Limb (tissue), 2 donors: ENCODE results near the gene ALG1.
"Not testable (repeated sequence)": the region's sequence is repeated elsewhere in the genome, so short reads cannot be mapped to it uniquely, and the experiment has no call there.

ENCODE experiments used
- DNase-seq, 2 donors: peaks; one replicate each; pipeline ENCODE4 v3.0.0-alpha.2; 2016; ENCODE audit errors: extremely low spot score in 2 of 2

ALG1 gene

DNA sequence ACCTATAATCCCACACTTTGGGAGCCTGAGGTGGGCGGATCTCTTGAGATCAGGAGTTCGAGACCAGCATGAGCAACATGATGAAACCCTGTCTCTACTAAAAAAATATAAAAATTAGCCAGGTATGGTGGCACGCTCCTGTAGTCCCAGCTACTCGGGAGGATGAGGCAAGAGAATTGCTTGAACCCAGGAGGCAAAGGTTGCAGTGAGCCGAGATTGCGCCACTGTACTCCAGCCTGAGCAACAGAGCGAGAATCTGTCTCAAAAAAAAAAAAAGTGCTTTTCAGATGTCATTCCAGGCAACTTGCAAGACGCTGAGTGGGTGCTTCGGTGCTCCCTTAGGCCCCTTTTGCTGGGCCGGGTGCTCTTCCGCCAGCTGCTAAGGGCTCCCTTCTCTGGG is 27.1 kb upstream of the ALG1 start:
- DNase-seq: not testable (repeated sequence)

GRCh38 chr16:5045499-5046115 is 26.0 kb upstream of the ALG1 start:
- no peak for DNase-seq

DNA sequence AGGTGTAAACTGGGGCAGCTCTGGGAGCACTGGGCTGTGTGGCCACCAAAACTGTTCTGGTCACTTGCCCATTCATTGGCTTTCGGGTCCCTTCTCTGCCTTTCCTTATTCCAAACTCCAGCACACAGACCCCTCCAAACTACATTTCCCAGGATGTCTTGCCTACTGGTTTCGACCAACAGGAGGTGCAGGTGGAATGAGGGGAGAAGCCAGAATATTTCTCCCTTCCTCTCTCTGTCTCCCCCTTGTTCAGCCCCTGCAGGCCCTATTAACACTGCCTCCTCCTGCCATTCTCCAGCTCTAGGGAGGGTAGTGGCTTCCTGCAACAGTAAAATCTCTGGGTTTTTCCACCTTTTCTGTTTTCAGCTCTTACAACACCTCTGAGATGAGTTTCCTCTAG is 24.7 kb upstream of the ALG1 start:
- no peak for DNase-seq

DNA sequence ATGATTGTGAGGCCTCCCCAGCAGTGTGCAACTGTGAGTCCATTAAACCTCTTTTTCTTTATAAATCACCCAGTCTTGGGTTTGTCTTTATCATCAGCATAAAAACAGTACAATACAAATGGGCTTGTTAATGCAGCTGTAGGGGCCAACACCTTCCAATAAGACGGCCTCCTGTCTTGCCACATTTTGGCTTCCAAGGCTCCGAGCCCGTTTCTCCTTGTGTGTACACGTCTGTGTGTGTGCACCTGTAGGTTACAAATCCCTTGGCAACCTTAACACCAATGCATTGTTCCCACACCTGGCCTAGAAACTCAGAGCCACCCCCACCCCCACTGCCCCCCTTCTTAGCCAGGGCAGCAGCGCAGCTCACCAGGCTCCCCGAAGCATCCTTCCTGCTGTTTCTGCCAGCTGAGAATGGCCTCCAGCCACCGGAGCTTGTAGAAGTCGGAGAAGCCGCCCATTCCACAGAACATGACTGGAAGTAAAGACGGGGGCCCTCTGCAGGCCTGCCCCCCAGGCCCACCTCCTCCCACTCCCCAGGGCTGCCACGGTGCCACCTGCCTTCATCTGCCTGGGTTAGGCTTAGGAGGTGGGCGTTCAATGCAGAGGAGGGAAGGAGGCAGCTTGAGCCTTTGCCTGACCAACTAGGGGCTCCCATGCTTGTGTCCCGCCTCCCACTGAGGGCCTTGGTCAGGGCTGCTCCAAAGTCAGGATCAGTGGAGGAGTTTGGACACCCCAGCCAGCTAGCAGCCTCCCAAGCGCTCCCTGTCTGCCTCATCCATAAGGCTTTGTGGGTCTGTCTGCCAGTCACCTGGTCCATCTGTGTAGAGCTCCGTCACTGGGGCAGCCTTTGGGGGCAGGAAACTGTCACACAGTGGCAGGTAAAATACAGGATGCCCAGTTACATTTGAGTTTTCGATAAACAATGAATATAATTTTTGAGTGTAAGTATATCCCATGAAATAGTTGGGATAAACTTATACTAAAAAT is 16.5 kb upstream of the ALG1 start:
- DNase-seq: no peak

- DNase-seq: no peak
Measured at GRCh38 chr16:5056352-5056751, 15.3 kb upstream of the ALG1 start.

GRCh38 chr16:5058476-5058875 is 13.2 kb upstream of the ALG1 start:
- DNase-seq: no peak

DNA sequence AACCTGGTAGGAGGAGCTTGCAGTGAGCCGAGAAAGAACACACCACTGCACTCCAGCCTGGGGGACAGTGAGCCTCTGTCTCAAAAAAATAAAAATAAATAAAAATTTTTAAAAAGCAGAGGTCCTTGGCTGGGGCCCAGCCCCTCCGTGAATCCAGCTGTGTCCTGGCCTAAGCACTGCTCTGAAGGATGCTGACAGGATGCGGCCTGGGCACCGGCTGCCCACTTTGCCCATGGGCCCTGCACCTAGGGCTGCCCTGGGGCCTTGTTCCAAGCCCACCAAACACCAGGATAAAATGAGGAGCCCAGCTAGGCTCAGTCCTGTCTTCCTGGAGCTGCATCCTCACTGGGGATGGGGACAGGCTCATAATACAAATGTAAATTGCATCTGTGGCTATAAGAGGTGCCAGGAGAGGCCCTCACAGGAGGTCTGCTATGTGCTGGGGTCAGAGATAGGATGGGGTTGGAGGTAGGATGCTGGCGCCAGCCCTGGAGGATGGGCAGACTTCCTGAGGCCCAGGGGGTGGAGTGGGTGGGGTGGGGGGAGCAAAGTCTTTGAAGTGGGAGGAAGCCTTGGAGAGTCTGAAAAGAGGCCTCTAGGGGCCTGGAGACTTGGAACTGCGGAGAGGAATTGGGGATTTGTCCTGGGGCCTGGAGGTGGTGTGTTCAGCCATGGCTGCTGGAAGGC is 12.1 kb upstream of the ALG1 start:
- DNase-seq: no peak

DNA sequence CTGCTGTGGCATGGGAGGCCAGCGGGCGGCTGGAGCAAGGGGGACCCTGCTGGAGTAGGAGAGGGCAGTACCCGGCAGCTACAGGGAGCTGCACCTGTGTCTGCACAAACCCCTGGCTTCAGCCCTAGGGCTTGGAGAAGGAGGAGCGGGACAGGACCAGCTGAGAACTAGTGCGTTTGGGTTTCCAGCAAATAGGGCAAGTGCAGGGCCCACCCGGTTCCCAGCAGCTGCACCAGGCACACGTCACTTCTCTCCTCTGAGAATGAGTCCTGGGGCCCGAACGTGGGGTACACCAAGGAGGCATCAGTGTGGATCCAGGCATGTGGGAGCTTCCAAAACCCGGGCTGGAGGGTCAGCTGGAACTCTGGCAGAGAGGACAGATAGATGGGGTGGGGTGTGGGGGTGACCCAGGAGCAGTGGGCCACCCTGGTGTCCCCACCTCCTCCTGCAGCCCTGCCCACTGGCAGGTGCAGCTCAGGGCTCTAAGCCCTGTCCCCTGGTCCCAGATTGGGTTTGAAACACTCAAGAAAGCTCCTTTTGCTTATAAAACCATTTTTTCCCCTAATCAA is 11.5 kb upstream of the ALG1 start:
- no peak for DNase-seq

- no peak for DNase-seq
Measured at GRCh38 chr16:5062051-5062450, 9.6 kb upstream of the ALG1 start.

GRCh38 chr16:5062790-5063765 is 8.6 kb upstream of the ALG1 start:
- no peak for DNase-seq

DNA sequence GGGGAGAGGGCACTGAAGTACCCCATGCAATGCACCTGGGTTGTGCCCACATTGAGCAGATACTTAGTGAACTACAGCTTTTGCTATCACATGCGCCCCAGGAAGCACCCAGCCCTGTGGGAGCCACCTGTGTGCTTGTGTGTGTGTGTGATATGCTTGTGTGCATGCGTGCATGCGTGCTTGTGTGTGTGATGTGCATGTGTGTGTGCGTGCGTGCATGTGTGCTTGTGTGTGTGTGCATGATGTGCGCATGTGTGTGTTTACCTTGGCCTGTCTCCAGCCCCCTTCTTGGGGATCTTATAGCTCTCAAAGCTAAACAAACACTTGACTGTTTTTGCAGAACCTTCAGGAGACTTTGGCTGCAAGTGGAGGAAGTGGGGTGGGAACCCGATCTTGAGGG is 6.7 kb upstream of the ALG1 start:
- peak in 1 of 2 donors; percentile 58 for DNase-seq

- no peak for DNase-seq
Measured at GRCh38 chr16:5065326-5065725, 6.3 kb upstream of the ALG1 start.

DNA sequence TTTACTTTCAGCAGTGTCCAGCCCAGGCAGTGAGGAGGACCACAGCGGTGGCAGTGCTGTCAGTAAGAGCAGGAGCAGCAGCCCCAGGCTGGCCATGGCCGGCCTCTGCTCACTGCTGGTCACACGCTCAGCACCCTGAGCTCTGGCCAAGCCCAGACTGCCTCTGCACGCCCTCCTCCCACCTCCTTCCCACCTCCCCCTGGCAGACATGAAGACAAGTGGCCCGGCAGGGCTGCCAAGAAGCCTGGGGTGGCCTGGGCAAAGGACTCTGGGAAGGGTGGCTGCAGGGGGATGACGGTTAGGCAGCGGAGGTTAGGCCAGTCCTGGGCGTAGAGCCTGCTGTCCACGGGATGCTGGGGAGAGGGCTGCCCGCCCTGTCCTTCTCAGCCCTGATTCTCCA is 5.8 kb upstream of the ALG1 start, which contains the start of gene C16orf89:
Gene C16orf89, minus strand, starts transcription at position 144 of the 400 bp plus-strand sequence. Its CDS starts 48 bp downstream, at position 96.
- DNase-seq: no peak

DNA sequence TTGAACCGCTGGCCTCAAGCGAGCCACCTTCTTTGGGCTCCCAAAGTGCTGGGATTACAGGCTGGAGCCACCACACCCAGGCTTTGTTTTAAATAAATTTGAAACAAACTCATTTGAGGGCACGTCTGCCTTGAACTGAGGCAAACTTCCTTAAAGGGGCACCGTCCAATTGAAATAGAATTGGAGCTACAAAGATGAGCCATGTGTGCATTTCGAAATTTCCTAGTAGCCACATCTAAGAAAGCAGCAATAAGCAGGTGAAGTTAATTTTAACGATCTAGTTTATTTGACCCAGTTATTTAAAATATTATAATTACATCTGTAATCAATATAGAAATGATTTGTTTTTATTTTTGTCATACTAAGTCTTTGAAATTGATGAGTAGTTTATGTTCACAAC is 5.1 kb upstream of the ALG1 start:
- DNase-seq: no peak

DNA sequence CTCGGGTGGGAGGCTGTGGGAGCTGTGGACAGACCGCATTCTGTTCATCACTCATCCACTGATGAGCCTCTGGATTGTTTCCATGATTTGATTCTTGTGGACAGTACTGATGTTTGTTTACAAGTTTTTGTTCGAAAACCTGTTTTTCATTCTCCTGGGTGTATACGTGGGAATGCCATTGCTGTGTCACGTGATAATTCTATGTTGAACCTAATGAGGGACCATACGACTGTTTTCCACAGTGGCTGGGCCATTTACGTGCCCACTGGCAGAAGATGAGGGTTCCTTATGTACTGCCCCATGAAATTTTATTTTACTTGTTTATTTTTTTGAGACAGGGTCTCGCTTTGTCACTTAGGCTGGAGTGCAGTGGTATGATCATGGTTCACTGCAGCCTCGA is 2.6 kb upstream of the ALG1 start:
- no peak for DNase-seq

GRCh38 chr16:5069854-5070253 is 1.8 kb upstream of the ALG1 start:
- DNase-seq: no peak

- DNase-seq: no peak
Measured at GRCh38 chr16:5070431-5071186, 1.0 kb upstream of the ALG1 start.

- no peak for DNase-seq
Measured at GRCh38 chr16:5071341-5071680, 332 bp upstream of the ALG1 start.

DNA sequence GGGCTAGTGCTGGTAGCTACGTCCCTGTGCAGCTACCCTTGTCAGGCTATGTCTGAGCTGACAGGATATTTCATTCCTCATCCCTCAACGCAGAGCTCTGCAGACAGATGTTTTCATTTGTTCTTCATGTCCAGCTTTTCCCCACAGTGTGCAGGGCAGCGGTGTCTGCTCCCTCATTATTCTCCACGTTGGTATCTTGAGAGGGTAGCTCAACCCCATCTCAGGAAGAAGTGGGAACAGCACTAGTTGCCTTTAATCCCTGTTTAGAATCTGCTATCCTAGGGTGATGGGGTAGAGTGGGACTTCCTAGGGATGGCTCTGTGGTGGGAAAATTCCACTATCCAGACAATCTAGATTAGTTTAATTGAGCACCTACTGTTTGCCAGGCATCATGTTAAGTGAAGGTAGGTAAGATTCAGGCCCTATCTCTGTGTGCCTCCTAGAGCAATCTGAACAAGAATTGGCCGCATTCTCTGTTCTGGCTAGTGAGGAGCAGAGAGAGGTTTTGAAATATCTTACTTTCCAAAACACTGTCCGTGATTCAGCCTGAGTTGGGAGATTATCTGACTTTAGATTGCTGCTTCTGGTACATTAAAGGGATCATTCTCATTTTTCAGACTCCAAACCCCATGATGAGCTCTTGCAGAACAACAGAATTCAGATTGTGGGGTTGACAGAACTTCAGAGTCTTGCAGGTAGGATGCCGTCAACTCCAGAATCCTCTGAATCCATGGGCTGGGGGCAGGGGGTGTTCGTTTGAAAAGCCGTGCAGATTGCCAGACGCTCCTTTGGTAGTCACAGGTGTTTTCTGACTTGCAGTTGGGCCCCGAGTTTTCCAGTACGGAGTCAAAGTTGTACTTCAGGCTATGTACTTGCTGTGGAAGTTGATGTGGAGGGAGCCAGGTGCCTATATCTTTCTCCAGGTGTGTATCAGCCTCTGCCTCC is 963 bp downstream of the ALG1 start:
- no peak for DNase-seq
